Endothelial cell of umbilical vein (primary cell): Measurements from ENCODE around the gene USP49. TPM values are rescaled to one million over a fixed set of nuclear protein-coding genes. Genes with fewer than 3 reads are reported as not detected.

ENCODE experiments used
- BruUV-seq: library from RNA; stranded (reverse); fragments of 400-500 nt; replicated peaks from 2 replicates; lab custom pipeline; 2021; lab: Mats Ljungman, UMichigan
- CTCF ChIA-PET: fragments of 300-600, 350-600 bp; sonication (Branson Sonifier 250); formaldehyde crosslinking; loops from one replicate; lab custom pipeline; 2021; ENCODE audit warnings: antibody characterized with exemption, inconsistent platforms; lab: Charles Lee
- POLR2A ChIA-PET: fragments of 300-600, 350-600 bp; sonication (Branson Sonifier 250); formaldehyde crosslinking; loops from one replicate; lab custom pipeline; 2021; ENCODE audit warnings: antibody characterized with exemption, inconsistent platforms; lab: Charles Lee
- DNase-seq: peaks from one replicate; pipeline ENCODE4 v3.0.0-alpha.2; 2011; ENCODE audit warnings: low read depth, low spot score
- FAIRE-seq: peaks from 2 replicates; lab custom pipeline; 2011; peaks lifted over from hg19 to GRCh38; lab: Jason Lieb, UNC
- H2AFZ ChIP-seq: 2 replicates; pipeline ENCODE4 v1.6.0; 2012; ENCODE audit warnings: low read depth, low read length, control low read depth, inconsistent platforms
- H3K27ac ChIP-seq: 2 replicates; pipeline ENCODE4 v1.5.1; 2011; ENCODE audit warnings: low read depth, mild to moderate bottlenecking, control low read depth, low read length, moderate library complexity; ENCODE audit not compliant: insufficient read depth
- H3K27me3 ChIP-seq, 2 experiments: 2 replicates each; pipeline versions ENCODE4 v1.6.0 to v1.6.1; 2011; ENCODE audit warnings: low read length in 2 of 2, mixed read lengths in 1 of 2; ENCODE audit not compliant: control insufficient read depth in 2 of 2, insufficient read depth in 2 of 2
- H3K36me3 ChIP-seq, 2 experiments: 2 replicates in 1 of 2; 3 replicates in 1 of 2; pipeline ENCODE4 v1.5.1; 2011; ENCODE audit warnings: low read length in 2 of 2, mild to moderate bottlenecking in 1 of 2, moderate library complexity in 1 of 2; ENCODE audit not compliant: control insufficient read depth in 2 of 2, insufficient read depth in 2 of 2; ENCODE audit errors: extremely low read depth in 1 of 2
- H3K4me1 ChIP-seq: 3 replicates; pipeline ENCODE4 v1.5.1; 2011; ENCODE audit warnings: mild to moderate bottlenecking, low read length; ENCODE audit not compliant: control insufficient read depth, insufficient read depth; ENCODE audit errors: extremely low read depth
- H3K4me2 ChIP-seq: 2 replicates; pipeline ENCODE4 v1.6.1; 2011; ENCODE audit warnings: low read length, control low read depth, mixed read lengths; ENCODE audit not compliant: insufficient read depth
- H3K4me3 ChIP-seq, 3 experiments: fragments of 200-600 bp in 1 of 3; sonication (generic), shearing (Covaris generic) in 1 of 3; replicated peaks in 1 of 3; 2 replicates each; pipeline ENCODE4 v1.5.1; 2011 to 2016; ENCODE audit warnings: control low read depth in 3 of 3, low read length in 3 of 3, mild to moderate bottlenecking in 2 of 3, inconsistent platforms in 1 of 3, low read depth in 1 of 3, moderate library complexity in 1 of 3; ENCODE audit not compliant: insufficient read depth in 1 of 3
- H3K79me2 ChIP-seq: 2 replicates; pipeline ENCODE4 v1.6.0; 2012; ENCODE audit warnings: low read length, inconsistent platforms; ENCODE audit not compliant: control insufficient read depth, insufficient read depth
- H3K9ac ChIP-seq: replicated peaks from 2 replicates; pipeline ENCODE3; 2011; ENCODE audit warnings: low read length, control low read depth; ENCODE audit not compliant: insufficient read depth; ENCODE audit errors: extremely low read depth
- H3K9me1 ChIP-seq: replicated peaks from 3 replicates; pipeline ENCODE4 v1.6.0; 2011; ENCODE audit warnings: mild to moderate bottlenecking, low read length; ENCODE audit not compliant: control insufficient read depth, insufficient read depth; ENCODE audit errors: extremely low read depth
- H3K9me3 ChIP-seq: replicated peaks from 2 replicates; pipeline ENCODE4 v1.5.1; 2012; ENCODE audit warnings: low read length, inconsistent platforms; ENCODE audit not compliant: control insufficient read depth, insufficient read depth
- H4K20me1 ChIP-seq: replicated peaks from 2 replicates; pipeline ENCODE3; 2011; ENCODE audit warnings: mild to moderate bottlenecking, low read length; ENCODE audit not compliant: control insufficient read depth, insufficient read depth; ENCODE audit errors: extremely low read depth
- EZH2 ChIP-seq: IDR thresholded peaks from 2 replicates; pipeline ENCODE4 v1.6.1; 2012; ENCODE audit warnings: borderline replicate concordance, low read depth, mild to moderate bottlenecking, moderate library complexity, low read length, inconsistent platforms; ENCODE audit not compliant: severe bottlenecking
- FOS ChIP-seq: IDR thresholded peaks from 2 replicates; pipeline ENCODE4 v1.6.1; 2011; ENCODE audit warnings: mild to moderate bottlenecking, low read length, moderate library complexity, borderline replicate concordance; ENCODE audit not compliant: insufficient read depth
- GATA2 ChIP-seq: IDR thresholded peaks from 2 replicates; pipeline ENCODE4 v1.7.0; 2011; ENCODE audit warnings: low read depth, mild to moderate bottlenecking, moderate library complexity, mixed read lengths, low read length; ENCODE audit not compliant: insufficient read length, insufficient read depth
- MYC ChIP-seq: IDR thresholded peaks from one replicate; pipeline ENCODE4 v1.6.1; 2011; ENCODE audit warnings: mild to moderate bottlenecking, low read depth, low read length
- POLR2AphosphoS5 ChIP-seq: IDR thresholded peaks from 2 replicates; pipeline ENCODE4 v1.6.1; 2012; ENCODE audit warnings: low read depth, mild to moderate bottlenecking, control low read depth, low read length, moderate library complexity; ENCODE audit not compliant: insufficient read depth
- dilution Hi-C: fragments of 300-500 bp; cut with MboI; formaldehyde crosslinking; loops from one replicate; pipeline ENCODE4 v1.15.0; 2019; ENCODE audit warnings: low sequenced_read_pairs; ENCODE audit not compliant: extremely low pct_ligation_motif_present
- intact Hi-C: fragments of 100-400 bp; cut with micrococcal nuclease; formaldehyde crosslinking; loops from one replicate; pipeline ENCODE4 v1.10.0; 2022
- polyA plus RNA-seq, 4 experiments: library from polyadenylated mRNA; depleted of rRNA in 3 of 4; stranded (reverse) in 3 of 4; unstranded in 1 of 4; fragments of >200 nt; gene quantifications; 2 replicates each; pipeline versions ENCODE4 v1.2.1 to v1.2.3, GENCODE V29; 2011 to 2012; ENCODE audit warnings: missing spikeins in 1 of 4
- total RNA-seq: library from RNA; stranded (reverse); gene quantifications from 2 replicates; pipeline ENCODE4 v1.2.3, GENCODE V29; 2021
- TF ChIP-seq, protein P1 (sequence below), 2 donors: IDR thresholded peaks; 1 replicate in 1 of 2; 2 replicates in 1 of 2; pipeline ENCODE4 v1.5.1; 2011; ENCODE audit warnings: low read length in 2 of 2, mild to moderate bottlenecking in 2 of 2, moderate library complexity in 2 of 2, control low read depth in 1 of 2, inconsistent platforms in 1 of 2, low read depth in 1 of 2; ENCODE audit not compliant: insufficient read depth in 1 of 2; ENCODE audit errors: extremely low read depth in 1 of 2
- TF ChIP-seq, protein P2 (sequence below): IDR thresholded peaks from 2 replicates; pipeline ENCODE4 v1.6.1; 2011; ENCODE audit not compliant: insufficient read depth, insufficient read length

Gene USP49
- total and polyA plus RNA-seq, 2 donors (not counting 3 experiments of a cell fraction or from before 2014, with no cell fraction given), result 2.4 to 4.1 TPM

DNA sequence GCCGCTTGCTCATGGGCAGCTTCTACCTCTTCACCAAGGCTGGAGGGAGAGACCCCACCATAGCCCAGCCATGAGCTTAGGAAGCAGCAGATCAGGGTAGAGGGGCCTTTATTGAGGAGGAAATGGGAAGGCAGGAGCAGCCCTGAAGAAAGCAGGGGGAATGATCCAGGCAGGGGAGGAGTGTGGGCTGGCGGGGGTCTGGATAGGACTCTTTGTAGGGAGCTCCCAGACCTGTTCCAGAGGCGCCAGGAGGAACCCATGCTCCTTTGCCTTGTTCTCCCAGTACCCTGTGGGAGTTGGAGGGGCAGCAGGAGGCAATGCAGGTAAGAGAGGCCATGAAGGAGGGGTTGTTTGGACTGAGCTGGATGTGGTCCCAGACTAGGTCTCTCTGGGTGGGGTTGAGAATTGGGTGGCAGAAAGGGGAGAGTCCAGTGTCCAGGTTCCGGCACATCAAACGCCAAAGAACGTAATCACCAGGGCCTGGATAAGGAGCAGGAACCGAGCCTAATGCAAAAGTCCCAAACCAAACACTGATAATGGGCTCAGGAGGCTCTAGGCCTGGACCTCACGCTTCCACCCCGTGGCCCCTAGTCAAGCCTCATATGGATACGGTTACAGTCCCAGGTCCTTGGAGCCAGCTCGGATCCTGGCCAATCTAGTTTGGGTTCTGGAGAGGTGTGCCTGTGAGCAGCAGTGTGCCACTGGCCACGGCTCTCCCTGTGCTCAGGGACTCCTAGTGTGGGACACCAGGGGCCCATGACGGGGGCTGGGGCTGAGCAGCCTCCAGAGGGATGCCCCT, 135.9 kb downstream of the USP49 start:
- TF ChIP-seq EZH2 (no peak), POLR2AphosphoS5 (no peak)
- TF ChIP-seq, protein P1, sequence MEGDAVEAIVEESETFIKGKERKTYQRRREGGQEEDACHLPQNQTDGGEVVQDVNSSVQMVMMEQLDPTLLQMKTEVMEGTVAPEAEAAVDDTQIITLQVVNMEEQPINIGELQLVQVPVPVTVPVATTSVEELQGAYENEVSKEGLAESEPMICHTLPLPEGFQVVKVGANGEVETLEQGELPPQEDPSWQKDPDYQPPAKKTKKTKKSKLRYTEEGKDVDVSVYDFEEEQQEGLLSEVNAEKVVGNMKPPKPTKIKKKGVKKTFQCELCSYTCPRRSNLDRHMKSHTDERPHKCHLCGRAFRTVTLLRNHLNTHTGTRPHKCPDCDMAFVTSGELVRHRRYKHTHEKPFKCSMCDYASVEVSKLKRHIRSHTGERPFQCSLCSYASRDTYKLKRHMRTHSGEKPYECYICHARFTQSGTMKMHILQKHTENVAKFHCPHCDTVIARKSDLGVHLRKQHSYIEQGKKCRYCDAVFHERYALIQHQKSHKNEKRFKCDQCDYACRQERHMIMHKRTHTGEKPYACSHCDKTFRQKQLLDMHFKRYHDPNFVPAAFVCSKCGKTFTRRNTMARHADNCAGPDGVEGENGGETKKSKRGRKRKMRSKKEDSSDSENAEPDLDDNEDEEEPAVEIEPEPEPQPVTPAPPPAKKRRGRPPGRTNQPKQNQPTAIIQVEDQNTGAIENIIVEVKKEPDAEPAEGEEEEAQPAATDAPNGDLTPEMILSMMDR (IDR thresholded peaks at IDR 0.05; ENCODE audit: extremely low read depth in 1 of 2, insufficient read depth in 1 of 2, low read depth in 1 of 2, low read length in 2 of 2), result no peak
- CTCF ChIA-PET, result no interaction called here
- Histone ChIP-seq H3K4me3 (no peak overlapping the region), H4K20me1 (no peaks in the 10 kb centered on the region), H3K36me3 (no peaks in the 10 kb centered on the region), H3K4me1 (peaks cover 4% of the 10 kb centered on the region), H3K9me1 (no peaks in the 10 kb centered on the region), H3K27ac (no peak overlapping the region), H3K27me3 (no peaks in the 10 kb centered on the region), H3K79me2 (no peaks in the 10 kb centered on the region), H2AFZ (no peak overlapping the region), H3K9me3 (no peaks in the 10 kb centered on the region), H3K9ac (no peak overlapping the region), H3K4me2 (no peak overlapping the region)
- no peak for FAIRE-seq
- BruUV-seq, result no TSS peak
- POLR2A ChIA-PET, result no interaction called here
- no peak for DNase-seq
- dilution Hi-C loops (no loop called here), intact Hi-C loops (no loop called here)

DNA sequence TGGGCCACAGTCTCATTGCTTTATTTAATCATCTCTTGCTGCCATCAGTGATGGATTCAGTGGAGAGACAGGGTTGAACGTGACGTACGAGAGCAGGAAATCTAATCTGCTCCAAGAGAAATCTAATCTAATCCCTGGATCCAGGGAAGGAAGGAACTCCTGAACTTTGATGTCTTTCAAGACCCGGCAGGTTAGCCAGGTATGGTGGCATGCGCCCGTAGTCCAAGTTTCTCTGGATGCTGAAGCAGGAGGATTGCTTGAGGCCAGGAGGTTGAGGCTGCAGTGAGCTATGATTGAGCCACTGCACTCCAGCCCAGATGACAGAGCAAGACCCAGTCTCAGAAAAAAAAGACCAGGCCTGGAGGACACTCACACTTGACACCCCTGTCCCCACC, 136.5 kb downstream of the USP49 start:
- Histone ChIP-seq H3K27ac (no peak overlapping the region), H3K4me2 (no peak overlapping the region), H4K20me1 (no peaks in the 10 kb centered on the region), H2AFZ (no peak overlapping the region), H3K4me3 (no peak overlapping the region), H3K27me3 (peaks cover 3 to 5% of the 10 kb centered on the region in 2 experiments), H3K9me3 (no peaks in the 10 kb centered on the region), H3K79me2 (no peaks in the 10 kb centered on the region), H3K9me1 (no peaks in the 10 kb centered on the region), H3K36me3 (no peaks in the 10 kb centered on the region), H3K4me1 (peaks cover 1% of the 10 kb centered on the region), H3K9ac (no peak overlapping the region)
- POLR2A ChIA-PET, result no interaction called here
- no peak for FAIRE-seq
- intact Hi-C loops, result no loop called here
- no TSS peak for BruUV-seq
- no peak for DNase-seq
- TF ChIP-seq, protein P2, sequence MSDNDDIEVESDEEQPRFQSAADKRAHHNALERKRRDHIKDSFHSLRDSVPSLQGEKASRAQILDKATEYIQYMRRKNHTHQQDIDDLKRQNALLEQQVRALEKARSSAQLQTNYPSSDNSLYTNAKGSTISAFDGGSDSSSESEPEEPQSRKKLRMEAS, result no peak
- no peak for TF ChIP-seq GATA2
- no peak for TF ChIP-seq MYC
- no peak for TF ChIP-seq EZH2
- TF ChIP-seq FOS, result no peak
- CTCF ChIA-PET, result no interaction called here
- dilution Hi-C loops, result no loop called here
